Adipose tissue (tissue), 3 donors: ENCODE measurements around the gene RIPOR3. TPM values are rescaled to one million over a fixed set of nuclear protein-coding genes. Genes with fewer than 3 reads are reported as not detected.
"Not testable (repeated sequence)": the region's sequence is repeated elsewhere in the genome, so short reads cannot be mapped to it uniquely, and the experiment has no call there.

ENCODE experiments used
- H3K27ac ChIP-seq: one replicate; pipeline ENCODE4 v1.5.1; 2013; ENCODE audit warnings: low read depth, low read length
- WGBS, 3 donors: extraction: QIAGEN DNeasy Blood & Tissue Kit; methylation state at CpG; one replicate each; pipeline ENCODE4 v1.1.7; 2013; 5-methylcytosine and 5-hydroxymethylcytosine counted together
- polyA plus RNA-seq, 3 donors: library from polyadenylated mRNA; stranded (reverse); fragments of 200-250 nt; gene quantifications; one replicate each; pipeline ENCODE4 v1.2.3, GENCODE V29; 2013
- donor health status: healthy with polysubstance abuse.
- donor health status: Bipolar disorder and iron deficiency.
- donor health status: healthy.

Gene RIPOR3
- polyA plus RNA-seq, 3 donors, result 5.3 to 42.7 (median 23.7) TPM

DNA sequence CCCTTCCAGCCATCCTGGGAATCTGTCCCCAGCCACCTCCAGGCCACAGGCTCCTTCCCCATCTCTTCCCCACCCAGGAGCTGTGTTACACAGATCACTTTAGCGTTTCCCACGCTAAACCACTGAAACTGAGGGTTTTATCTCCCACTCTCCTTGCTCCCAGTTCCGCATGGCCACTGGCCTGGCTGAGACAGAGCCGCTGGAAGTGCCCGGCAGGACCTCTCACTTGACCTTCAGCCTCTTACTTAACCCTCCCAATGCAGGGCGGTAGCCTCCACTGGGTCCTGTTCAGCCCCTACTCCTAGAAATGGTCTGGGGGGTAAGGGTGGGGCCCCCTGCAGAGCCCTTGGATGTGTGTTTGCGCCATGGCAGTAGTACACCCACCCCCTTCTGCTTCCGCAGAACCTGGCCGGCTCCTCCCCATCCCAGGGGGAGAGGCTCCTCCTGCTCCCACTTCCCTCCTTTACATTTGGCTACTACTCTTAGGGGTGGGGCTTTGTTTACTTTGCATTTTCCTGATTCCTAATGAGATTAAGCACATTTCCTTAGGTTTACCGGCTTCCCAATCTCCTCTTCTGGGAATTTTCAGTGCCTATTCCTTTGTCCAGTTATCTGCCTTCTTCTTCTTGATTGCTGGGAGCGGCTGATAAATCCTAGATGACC is 49.6 kb downstream of the RIPOR3 start:
- 61 to 79% (median 64%) methylated on average over 8 to 9 of the region's 11 CpGs for WGBS, 3 donors
- not testable (repeated sequence) for H3K27ac ChIP-seq

- not testable (repeated sequence) for H3K27ac ChIP-seq
- WGBS, 3 donors, result 69 to 73% (median 70%) methylated on average over 17 of the region's 20 CpGs
Observed at GRCh38 chr20:50639971-50640711, 51.2 kb downstream of the RIPOR3 start.

DNA sequence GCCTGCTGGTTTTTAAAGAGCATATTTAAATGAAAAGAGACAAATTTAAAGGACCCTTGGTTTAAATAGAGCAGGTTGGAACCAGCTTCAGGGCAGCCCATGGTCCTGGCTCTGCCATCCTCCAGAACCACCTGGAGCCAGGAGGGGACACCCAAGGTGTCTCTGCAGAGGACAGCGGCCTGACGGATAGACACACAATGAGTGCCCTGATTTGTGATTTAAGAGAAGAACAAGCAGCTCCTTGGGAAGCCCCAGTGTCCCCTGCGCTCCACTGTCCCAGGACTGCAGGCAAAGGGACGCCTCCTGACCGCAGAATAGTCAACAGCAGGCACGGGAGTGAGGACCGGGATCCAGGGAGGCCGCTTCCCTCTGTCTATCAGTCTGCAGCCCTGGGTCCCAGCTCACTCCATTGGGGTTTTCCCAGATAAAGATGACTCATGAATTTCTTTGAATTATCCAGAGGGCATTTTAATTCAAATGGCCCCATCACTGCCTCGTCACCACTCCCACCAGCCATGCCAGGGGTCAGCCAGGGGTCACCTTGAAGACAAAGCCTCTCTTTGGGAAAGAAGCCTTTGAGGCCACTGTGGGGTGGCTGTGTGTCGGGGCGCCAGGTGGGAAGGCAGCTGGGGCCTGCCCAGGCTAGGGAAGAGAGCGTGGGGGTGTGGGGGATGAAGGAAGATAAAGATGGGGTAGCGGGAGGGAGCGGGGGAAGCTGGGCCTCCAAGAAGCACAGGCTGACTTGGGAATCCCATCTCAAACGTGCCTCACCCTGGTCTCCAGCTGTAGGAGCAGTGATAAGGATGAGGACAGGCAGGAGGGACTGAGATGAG is 53.1 kb downstream of the RIPOR3 start:
- WGBS, 3 donors, result 74 to 91% (median 78%) methylated on average over 10 to 12 of the region's 15 CpGs
- not testable (repeated sequence) for H3K27ac ChIP-seq

DNA sequence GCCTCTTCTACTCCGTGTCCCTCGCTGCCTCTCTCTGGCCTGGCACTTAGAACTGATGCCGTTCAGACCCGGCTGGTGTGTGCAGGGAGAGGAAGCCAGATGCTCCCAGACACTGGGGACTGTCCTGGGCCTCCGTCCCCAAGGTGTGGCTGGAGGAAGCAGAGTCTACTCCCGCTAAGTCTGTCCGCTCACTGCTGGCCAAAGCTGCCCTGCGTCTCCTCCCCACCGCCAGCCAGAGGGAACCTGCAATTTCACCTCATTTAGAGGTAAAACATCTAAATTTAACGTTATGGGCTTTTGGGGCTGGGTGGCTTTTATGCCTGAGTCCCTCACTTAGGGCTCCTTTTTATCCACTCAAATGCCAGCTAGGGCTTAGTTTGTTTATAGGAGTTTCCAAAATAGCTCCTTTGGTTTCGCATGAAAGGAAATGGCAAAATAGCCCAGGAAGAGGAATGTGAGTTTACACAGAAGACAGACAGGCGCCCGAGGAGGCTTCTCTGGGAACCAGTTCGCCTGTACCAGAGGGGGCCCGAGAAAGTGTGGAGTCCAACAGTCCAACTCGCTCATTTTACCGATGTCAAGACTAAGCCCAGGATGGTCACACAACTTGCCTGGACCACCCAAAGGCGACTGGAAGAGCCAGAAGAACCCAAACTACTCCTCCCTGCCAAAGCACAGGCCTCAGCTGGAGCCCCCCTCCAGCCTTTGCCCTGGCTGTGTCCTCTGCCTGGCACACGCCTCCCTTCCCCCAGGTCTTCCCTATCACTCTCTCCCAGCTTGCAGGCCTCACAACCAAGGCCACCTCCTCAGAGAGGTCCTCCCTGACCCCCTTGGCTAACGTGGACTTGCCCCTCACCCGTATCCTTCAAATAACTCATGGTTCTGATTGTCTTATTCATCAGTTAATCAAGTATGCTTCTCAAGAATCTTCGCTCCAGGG is 54.5 kb downstream of the RIPOR3 start:
- no peak overlapping the region for H3K27ac ChIP-seq
- 66 to 85% (median 74%) methylated on average over 22 of the region's 22 CpGs for WGBS, 3 donors

DNA sequence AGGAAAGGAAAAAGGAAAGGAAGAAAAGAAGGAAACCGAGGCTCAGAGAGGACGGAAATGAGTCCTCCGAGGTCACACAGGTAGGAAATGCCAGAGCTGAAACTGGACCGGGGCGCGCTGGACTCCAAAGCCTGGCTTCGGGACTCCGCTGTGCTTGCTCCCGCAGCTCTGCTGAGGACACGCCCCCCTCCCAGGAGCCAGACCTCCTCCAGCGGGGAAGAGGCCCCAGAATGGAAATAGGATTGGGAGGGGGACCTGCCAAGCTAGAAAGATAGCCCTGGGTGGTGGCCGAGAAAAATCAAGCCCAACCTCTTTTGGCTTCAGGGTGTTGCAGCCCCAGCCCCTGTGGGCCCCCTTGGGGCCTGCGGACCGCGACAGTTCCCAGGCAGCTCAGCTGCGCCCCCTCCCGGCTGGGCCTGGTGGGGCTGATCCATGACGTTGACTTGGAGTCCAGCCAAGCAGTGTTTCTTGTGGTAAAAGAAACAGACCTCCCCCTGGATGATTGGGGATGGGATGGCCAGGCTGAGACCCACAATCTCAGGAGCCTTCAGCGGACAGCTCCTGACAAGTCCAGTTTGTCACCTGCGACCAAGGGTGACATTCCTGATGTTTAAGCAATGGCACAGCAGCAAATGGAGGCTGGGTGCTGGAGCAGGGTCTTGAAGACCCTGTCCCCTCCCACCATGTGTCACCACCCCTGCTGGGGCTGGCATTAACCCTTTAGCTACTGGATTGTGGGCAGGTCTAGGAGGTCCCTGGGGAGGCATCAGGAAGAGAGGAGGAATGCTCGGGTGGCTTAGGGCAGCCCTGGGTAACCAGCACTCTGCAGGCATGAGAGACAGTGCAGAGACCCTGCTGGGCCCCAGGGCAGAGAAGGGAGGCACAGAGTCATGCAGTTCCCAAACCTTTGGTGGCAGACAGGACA is 55.4 kb downstream of the RIPOR3 start:
- WGBS, 3 donors, result 18 to 32% (median 26%) methylated on average over 21 of the region's 21 CpGs
- H3K27ac ChIP-seq, result no peak overlapping the region

DNA sequence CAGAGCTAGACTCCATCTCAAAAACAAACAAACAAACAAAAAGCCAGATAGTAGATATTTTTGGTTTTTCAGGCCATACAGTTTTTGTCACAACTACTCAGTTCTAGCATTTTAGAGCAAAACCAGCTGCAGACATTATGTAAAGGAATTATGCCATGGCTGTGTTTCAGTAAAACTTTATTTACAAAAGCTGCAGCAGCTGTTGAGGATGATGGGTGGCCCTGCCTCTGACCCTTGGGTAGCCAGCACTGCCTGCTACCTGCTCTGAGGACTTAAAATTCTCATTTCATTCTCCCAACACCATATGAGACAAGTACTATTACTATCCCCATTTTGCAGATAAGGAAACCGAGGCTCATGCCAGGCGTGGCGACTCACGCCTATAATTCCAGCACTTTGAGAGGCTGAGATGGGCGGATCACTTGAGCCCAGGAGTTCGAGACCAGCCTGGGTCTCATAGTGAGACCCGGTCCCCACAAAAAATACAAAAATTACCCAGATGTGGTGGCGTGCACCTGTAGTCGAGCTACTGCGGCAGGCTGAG is 56.3 kb downstream of the RIPOR3 start:
- H3K27ac ChIP-seq, result no peak overlapping the region
- 92 to 96% (median 92%) methylated on average over 10 of the region's 10 CpGs for WGBS, 3 donors

GRCh38 chr20:50634191-50634590 is 57.2 kb downstream of the RIPOR3 start:
- 73 to 79% (median 75%) methylated on average over 6 of the region's 6 CpGs for WGBS, 3 donors
- H3K27ac ChIP-seq, result no peak overlapping the region

GRCh38 chr20:50633361-50633760 is 58.0 kb downstream of the RIPOR3 start:
- WGBS, 3 donors, result 67 to 81% (median 80%) methylated on average over 10 of the region's 10 CpGs
- no peak overlapping the region for H3K27ac ChIP-seq

- H3K27ac ChIP-seq, result no peak overlapping the region
- WGBS, 3 donors, result 91 to 96% (median 96%) methylated on average over 5 of the region's 5 CpGs
Observed at GRCh38 chr20:50632701-50633100, 58.6 kb downstream of the RIPOR3 start.

- WGBS, 3 donors, result 77 to 88% (median 83%) methylated on average over 7 of the region's 7 CpGs
- no peak overlapping the region for H3K27ac ChIP-seq
Observed at GRCh38 chr20:50632236-50632635, 59.1 kb downstream of the RIPOR3 start.

GRCh38 chr20:50630578-50631263 is 60.6 kb downstream of the RIPOR3 start:
- 90 to 92% (median 90%) methylated on average over 20 to 21 of the region's 21 CpGs for WGBS, 3 donors
- no peak overlapping the region for H3K27ac ChIP-seq

DNA sequence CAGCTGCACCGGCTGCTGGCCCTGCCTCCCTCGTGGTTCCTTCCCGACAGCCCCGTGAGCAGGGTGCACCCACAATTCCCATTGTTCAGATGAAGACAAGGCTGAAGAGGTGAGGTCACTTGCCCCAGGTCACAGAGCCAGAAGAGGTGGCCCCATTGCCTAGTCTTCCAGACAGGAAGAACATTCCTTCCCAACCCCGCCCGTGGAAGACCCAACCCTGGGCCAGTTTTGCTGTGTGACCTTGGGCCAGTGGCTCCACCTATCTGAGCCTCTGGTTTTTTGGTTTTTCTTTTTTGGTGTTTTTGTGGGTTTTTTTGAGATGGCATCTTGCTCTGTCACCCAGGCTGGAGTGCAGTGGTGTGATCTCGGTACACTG is 61.7 kb downstream of the RIPOR3 start:
- no peak overlapping the region for H3K27ac ChIP-seq
- 68 to 84% (median 79%) methylated on average over 7 of the region's 7 CpGs for WGBS, 3 donors

GRCh38 chr20:50628853-50629669 is 62.3 kb downstream of the RIPOR3 start:
- no peak overlapping the region for H3K27ac ChIP-seq
- 63 to 83% (median 76%) methylated on average over 15 to 16 of the region's 16 CpGs for WGBS, 3 donors

DNA sequence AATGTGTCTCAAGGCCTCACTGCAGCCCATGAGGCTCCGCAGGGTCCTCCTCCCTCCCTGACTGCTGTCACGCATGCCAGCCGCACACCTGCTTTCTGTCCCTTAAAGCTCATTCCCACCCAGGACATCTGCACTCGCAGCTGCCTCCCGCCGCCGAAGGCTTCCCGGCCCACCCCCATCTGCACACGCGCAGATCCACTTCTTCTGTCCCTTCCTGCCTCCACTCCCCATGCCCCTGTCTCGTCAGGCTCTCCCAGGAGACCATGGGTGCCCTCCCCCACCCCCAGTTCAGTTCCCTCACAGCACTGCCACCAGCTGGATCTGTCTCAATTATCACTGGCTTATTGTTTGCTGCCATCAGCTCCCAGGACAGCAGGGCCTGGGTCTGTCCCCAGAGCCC is 63.0 kb downstream of the RIPOR3 start:
- no peak overlapping the region for H3K27ac ChIP-seq
- whole genome bisulfite sequencing, 3 donors, result 42 to 79% (median 74%) methylated on average over 11 of the region's 11 CpGs

- no peak overlapping the region for H3K27ac ChIP-seq
- 83 to 90% (median 85%) methylated on average over 9 of the region's 9 CpGs for WGBS, 3 donors
Observed at GRCh38 chr20:50627747-50628146, 63.6 kb downstream of the RIPOR3 start.
